Measurements from ENCODE around the gene PKNOX2. TPM values are rescaled to one million over a fixed set of nuclear protein-coding genes. Genes with fewer than 3 reads are reported as not detected.

PKNOX2 gene
- total and polyA plus RNA-seq, 10 of the 15 experiments (the other 5 are each of a cell fraction or from before 2014, with no cell fraction given), result not detected

GRCh38 chr11:125183641-125184040, 19.1 kb downstream of the PKNOX2 start:
- ATAC-seq (no peak), FAIRE-seq (no peak), DNase-seq (ENCODE audit: low read depth, low spot score) (no peak)
- no TSS peak for BruUV-seq (replicated peaks)
- Histone ChIP-seq H3K79me2 (ENCODE audit: control insufficient read depth, insufficient read depth, low read length) (no peaks in the 10 kb centered on the region), H3K27me3 (replicated peaks in 1 of 2; ENCODE audit: control insufficient read depth in 2 of 2, insufficient read depth in 2 of 2, low read length in 1 of 2) (peaks cover 0 to 5% of the 10 kb centered on the region in 2 experiments; a peak in 3 of 4 replicates), H3K9ac (ENCODE audit: control insufficient read depth, insufficient read depth, low read length) (no peak overlapping the region), H4K20me1 (ENCODE audit: control insufficient read depth, insufficient read depth) (0 out of 2 replicates have a peak, but pooled peaks cover 3% of the 10 kb centered on the region), H3K36me3 (ENCODE audit: control insufficient read depth in 2 of 2, insufficient read depth in 2 of 2, low read length in 1 of 2) (no peaks in the 10 kb centered on the region), H3K4me1 (ENCODE audit: control insufficient read depth, insufficient read depth, low read length) (no peaks in the 10 kb centered on the region), H3K4me2 (ENCODE audit: control insufficient read depth, insufficient read depth) (no peak overlapping the region), H3K9me3 (replicated peaks; ENCODE audit: control insufficient read depth, insufficient read depth, low read length) (no peaks in the 10 kb centered on the region), H3K27ac (ENCODE audit: control insufficient read depth, insufficient read depth) (no peak overlapping the region), H2AFZ (ENCODE audit: control insufficient read depth, low read depth, low read length) (no peak overlapping the region), H3K4me3 (no peak overlapping the region)
- intact Hi-C loops (cut with micrococcal nuclease; ENCODE audit: unreplicated experiment) (no loop called here), in situ Hi-C loops (cut with MboI) (no loop called here)
- POLR2A ChIA-PET, result no interaction called here
- SMC1A ChIA-PET (ENCODE audit: uncharacterized antibody, unreplicated experiment), result no interaction called here
- RAD21 ChIA-PET (ENCODE audit: unreplicated experiment), result no interaction called here
- CTCF ChIA-PET, result no interaction called here
- TF ChIP-seq ZBTB11 (CRISPR knock-in tag; IDR thresholded peaks at IDR 0.05), result no peak
- no peak for TF ChIP-seq BHLHE40 (IDR thresholded peaks at IDR 0.05; ENCODE audit: borderline replicate concordance in 1 of 2, low read depth in 2 of 2, low read length in 1 of 2)
- no peak for TF ChIP-seq NFYB (IDR thresholded peaks at IDR 0.05; ENCODE audit: insufficient read depth, low read depth, low read length)
- TF ChIP-seq HDAC2 (IDR thresholded peaks at IDR 0.05), result no peak
- TF ChIP-seq CBX3 (IDR thresholded peaks at IDR 0.05; ENCODE audit: borderline replicate concordance, low read depth), result no peak
- TF ChIP-seq REST (IDR thresholded peaks at IDR 0.05; ENCODE audit: low read depth, low read length), result no peak
- no peak for TF ChIP-seq ZSCAN29 (IDR thresholded peaks at IDR 0.05)
- no peak for TF ChIP-seq TCF3 (IDR thresholded peaks at IDR 0.05; ENCODE audit: borderline replicate concordance, insufficient read depth, low read depth, low read length)
- TF ChIP-seq ZNF384 (IDR thresholded peaks at IDR 0.05; ENCODE audit: borderline replicate concordance, low read depth, low read length), result no peak
- no peak for TF ChIP-seq NR2C2 (IDR thresholded peaks at IDR 0.05; ENCODE audit: borderline replicate concordance, control insufficient read depth, insufficient read length, low read depth)
- TF ChIP-seq EZH2 (IDR thresholded peaks at IDR 0.05; ENCODE audit: borderline replicate concordance, control insufficient read depth, low read depth, low read length), result no peak
- no peak for TF ChIP-seq SREBF2 (IDR thresholded peaks at IDR 0.05; ENCODE audit: low read length)
- TF ChIP-seq JUNB (IDR thresholded peaks at IDR 0.05), result no peak
- TF ChIP-seq ASH2L (IDR thresholded peaks at IDR 0.05; ENCODE audit: borderline replicate concordance, low read depth), result no peak
- TF ChIP-seq CEBPB (IDR thresholded peaks at IDR 0.05; ENCODE audit: borderline replicate concordance in 1 of 2, low read depth in 2 of 2, low read length in 2 of 2), result no peak
- TF ChIP-seq IKZF1 (conservative IDR thresholded peaks at IDR 0.05), result no peak
- 0% methylated on average over 1 of the region's 1 CpG for WGBS (ENCODE audit: insufficient coverage, insufficient replicate concordance, low lambda C conversion rate, missing lambda C conversion rate)

All from GM12878 (cell line).